Measurements from ENCODE around the gene LSAMP.

Gene LSAMP

DNA sequence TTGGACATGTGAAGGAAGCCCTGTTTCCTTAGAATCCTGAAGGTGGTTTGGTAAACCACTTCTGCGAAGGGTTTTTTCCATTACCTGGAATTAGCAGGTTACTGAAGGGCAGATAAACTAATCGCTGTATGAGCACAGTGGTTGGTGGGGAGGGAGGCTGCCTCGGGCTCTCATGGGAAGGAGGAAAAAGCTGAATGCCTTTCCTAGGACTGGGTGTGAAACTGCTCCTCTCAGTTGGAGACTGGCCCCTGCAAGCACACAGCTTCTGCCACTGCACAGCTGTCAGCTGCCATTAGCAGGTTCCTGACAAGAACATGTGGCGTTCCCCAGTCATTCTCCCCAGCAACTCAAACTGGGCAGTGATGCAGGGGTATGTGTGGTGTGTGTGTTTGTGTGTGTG is 445.7 kb downstream of the LSAMP start:
- DNase-seq: no peak

DNA sequence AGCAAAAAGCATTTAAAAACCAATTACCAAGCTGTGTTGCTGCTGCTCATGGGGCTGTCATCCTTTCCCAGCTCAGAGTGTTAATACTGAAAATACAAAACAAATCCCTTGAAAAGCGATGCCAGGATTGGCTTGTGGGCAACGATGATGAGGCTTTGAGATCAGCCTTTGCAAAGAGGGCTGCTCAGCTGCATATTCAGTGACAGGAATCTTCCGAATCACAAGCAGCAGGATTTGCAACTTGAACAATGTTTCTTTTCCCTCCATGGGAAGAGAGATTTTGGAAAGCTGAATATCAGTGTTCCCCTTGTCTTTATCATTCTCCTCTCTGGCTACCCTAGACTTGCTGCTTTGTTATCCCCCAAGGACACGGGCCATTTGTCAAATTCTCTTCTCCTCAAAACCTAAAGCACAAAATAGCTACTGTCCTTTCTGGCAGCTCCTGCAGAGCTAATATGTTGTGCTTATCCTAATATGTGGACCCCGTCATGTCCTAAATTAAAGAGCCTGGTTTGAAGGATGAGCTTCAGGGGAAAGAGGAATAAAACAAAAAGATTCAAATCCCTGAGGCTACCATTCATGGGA is 446.2 kb downstream of the LSAMP start:
- DNase-seq: no peak

DNA sequence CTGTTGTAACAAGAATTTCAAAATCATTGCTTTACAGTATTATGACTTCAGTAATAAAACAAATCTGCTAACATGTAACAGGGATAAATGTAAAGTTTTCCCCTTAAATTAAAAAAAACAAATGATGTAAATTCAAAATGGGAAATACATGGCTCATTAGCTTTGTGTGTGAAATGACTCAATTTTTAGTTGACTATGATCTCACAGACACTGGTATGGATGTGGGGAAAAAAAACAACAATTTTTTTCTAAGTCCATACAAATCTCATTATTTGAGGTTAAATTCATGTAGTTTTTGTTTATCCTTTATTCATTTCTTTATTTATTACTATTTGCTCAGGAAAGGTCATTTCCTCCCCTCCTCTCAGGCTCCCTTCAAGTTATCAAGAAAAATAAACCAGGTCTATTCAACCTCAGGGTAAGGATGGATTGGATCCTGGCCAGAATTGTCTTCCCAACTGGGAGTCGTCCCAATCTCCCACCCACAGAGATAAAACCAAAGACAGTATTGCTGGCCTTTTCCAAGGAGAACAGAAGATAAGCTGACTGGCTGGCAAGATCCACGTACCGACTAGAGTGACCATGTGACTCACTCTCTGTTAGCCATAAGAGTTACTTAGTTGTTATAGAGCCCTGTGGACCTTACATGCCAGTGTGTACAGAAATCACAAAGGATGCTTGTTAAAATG is 448.7 kb downstream of the LSAMP start:
- no peak for DNase-seq

DNA sequence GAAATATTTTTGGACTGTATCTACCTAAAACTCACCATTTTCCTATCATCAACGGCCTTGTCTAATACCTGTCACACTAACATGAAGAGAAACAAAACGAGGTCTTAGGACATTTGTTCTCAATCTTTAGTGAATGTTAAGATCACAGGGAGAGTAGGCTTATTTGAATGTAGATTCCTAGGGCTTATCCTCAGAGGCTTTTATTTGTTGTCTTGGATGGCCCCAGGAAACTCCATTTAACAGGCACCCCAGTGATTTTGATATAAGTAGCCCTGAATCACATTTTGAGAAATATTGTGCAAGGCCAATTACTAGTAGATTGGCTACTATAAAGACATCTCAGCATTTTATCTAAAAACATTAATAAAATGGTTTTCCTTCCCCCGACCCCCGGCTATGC is 454.6 kb downstream of the LSAMP start:
- DNase-seq: no peak

DNA sequence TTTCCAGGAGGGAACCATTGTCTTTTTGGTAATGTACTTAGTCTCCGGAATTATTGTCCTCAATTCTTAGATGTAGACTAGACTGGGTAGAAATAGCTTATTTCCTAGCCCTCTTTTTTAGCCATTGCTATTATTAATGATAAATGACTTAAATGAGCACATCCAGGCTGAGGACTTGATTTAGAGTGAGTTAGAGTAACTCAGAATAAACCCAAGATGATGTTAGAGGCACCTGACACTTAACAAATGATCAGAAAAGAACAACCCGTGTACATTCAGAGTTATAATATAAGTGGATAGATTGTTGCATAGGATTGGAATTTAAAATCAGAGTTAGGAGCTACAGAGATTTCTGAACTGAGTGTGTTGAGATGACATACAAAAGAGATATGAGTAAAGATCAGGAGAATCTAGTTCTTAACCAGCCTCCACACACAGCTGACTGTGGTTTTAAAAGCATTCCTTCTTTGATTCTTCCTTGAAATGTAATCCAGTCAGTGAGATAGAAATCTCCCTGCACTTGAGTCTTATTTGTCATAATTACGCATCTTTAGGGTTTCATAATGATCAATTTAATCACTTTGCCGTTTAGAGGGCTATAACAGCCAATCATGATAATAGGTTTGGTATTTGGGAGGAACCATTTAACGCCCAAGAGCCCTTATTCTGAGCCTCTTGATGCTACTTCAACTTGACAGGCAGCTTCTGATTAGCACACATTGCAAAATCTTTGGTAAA is 455.4 kb downstream of the LSAMP start:
- DNase-seq: no peak

DNA sequence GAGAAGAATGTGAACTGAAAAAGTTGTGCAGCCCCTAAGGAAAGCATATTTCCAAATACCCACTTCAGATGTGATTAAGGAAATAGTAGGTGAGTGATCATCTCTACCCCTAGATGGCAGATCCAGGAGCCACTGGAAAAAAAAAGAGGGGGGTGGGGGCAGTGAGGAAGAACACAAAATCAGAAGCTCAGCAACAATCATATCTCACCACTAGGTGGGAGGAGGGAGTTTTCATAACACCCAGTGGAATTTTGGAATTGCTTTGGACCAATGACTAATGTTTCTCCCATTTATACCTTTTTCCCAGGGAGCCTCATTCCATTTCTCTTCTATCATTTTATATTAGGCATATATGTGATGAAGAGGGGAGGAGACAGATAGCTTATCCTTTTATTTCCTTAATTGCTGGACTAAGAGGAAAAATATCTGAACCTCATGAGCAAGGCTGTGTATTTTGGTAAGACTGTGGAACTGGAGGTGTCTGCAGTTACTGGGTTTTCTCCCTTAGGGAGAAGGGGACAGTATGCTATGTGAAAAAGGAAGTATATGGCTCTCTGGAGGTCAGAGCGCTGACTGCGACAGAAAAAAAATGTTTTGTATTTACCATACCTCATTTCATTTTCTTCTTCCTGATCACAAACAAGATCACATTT is 458.6 kb downstream of the LSAMP start:
- DNase-seq: no peak

DNA sequence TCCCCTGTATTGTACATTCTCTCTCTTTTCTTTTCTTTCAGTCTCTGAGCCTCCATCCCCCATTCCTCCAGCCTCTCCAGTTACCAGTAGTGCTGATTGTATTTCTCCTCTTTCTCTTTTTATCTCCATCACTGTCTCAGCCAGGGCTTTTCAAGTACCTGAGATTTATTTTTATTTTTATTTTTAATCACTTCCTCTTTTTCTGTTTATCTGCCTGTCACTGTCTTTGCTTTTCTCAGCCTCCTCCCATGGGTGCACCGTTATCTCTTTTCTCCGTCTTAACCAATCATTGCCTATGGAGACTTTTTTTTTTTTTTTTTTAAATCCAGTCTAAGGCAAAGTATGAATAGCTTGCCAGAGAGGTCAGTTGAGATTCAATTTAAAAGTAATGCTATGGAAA is 462.7 kb downstream of the LSAMP start:
- no peak for DNase-seq

DNA sequence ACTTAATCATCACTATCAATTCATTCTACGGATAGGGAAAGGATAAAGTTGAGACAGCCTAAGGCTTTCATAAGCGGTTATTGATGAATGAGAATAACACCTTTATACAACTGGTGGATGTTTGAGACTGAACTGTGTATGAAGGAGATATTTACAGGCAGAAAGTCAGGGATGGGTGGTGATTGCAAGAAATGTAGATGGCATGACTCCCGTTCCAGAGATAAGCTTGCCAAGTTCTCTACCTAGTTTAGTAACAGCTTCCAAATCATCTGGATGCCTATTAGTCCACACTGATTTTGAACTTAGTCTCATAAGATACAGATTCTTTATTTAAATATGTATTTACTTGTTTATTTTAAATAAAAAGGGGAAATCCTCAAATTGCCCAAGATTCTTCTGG is 463.2 kb downstream of the LSAMP start:
- DNase-seq: no peak

DNA sequence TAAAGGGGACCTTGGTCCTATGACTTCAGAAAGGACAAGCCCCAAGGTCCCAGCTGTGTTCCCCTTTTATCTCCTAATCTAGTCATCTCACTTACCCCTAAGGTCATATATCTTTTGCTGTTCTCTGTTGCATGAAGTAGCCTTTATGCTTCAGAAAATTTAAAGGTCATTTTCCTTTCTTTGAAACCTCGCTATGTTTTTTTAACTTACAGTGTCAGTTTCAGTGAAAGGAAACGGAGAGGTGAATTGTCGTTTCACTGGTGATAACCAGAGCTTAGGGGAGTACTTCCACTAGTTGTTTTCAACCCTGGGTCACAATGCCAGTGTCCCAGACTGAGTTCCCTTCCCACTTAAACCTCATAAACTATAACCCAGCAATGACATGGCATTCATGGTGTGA is 464.6 kb downstream of the LSAMP start:
- no peak for DNase-seq

DNA sequence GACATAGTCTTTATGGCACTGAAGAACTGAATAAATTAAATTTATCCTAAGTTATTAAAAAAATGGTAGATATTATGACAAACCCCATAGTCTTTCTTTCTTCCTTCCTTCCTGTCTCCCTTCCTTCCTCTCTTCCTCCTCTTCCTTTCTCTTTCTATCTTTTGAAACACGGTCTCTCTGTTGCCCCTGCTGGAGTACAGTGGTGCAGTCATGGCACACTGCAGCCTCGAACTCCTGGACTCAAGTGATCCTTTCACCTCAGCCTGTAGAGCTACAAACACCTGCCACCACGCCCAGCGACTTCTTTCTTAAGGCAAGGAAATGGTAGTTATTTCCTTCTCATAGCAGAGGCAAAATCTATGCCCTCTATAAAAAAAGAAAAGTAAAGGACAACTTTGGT is 467.4 kb downstream of the LSAMP start:
- no peak for DNase-seq

DNA sequence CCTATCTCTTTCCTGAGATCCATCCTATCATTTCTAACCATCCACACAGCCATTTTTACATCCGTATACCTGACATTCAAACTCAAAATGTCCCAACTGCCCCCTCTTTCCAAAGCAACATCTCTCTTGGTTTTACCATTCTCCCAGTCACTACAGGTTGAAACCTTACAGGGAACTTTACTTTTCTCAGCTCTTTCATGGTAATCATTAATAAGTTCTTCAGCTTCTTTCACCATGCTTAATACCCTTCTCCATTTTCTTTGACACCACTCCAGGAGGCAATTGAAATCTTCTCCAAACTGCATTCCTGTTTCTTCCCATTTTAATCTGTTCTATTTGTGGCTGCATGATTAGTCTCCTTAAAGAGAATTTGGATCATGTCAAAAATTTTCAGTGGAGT is 469.5 kb downstream of the LSAMP start:
- DNase-seq: no peak

DNA sequence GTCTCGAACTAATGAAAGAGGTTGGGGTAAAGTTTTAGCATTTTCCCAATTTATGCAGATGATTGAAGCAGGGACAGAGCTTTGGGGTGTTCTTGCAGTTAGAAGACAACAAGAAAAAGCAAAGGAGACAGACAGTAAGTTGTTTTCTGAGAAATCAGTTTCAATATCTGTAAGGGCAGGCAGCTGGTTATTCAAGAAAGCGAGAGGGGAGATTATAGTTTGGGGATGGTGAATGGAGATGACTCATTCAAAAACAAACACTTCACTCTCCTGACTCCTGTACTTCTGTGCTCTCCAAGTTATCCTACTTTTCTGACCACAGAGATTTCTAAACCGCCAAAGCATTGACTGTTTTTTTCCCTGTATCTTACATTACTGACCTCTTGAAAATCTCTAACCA is 469.9 kb downstream of the LSAMP start:
- no peak for DNase-seq

DNA sequence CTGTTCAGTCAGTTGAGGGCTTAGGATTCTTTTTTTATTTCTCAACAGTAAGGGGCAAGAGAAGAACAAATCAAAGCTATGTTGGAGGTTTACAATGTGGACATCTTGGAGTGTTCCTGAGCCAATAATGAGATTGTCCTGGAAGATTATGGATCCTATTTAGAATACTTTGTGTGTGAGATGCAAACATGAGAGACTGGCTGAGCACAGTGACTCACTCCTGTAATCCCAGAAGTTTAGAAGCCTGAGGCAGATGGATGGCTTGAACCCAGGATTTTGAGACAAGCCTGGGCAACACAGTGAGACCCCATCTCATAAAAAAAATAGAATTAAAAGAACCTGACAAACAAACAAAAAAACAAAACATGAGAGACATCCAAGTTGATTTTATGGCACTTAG is 470.3 kb downstream of the LSAMP start:
- DNase-seq: no peak

DNA sequence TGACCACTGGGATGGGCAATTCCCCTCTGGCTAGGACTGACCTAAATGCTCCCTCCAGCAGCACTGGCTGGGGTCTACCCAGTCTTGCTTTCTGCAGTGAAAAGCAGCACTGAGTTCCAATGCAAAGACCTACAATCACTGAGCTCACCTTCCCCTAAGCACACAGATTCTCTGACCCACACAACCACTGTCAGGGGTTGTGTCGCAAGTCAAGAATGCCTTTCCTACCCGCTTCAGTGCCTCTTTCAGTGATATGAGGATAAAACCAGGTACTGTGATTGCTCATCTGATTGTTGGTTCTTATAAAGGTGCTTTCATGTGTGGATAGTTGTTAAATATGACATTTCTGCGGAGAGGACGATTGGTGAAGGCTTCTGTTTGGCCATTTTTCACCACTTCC is 476.4 kb downstream of the LSAMP start:
- DNase-seq: no peak

DNA sequence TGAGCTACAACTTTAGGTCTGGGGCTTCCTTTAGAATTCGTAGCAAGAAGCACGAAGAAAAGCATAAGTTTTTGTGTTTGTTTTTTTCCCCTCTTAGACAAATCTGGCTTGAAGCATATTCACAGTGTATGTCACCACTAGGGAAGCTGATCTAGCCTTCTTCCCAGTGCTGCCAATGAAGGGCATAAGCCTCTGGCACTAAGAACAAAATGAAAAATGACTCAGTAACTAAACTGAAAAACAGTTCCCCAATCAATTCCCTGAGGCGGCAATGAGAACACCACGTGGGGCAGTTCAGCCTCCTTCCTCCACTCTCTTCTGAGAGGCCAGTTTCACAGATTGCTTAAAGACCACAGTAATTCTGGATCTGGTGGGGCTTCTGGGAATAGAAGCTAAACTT is 483.9 kb downstream of the LSAMP start:
- DNase-seq: no peak

DNA sequence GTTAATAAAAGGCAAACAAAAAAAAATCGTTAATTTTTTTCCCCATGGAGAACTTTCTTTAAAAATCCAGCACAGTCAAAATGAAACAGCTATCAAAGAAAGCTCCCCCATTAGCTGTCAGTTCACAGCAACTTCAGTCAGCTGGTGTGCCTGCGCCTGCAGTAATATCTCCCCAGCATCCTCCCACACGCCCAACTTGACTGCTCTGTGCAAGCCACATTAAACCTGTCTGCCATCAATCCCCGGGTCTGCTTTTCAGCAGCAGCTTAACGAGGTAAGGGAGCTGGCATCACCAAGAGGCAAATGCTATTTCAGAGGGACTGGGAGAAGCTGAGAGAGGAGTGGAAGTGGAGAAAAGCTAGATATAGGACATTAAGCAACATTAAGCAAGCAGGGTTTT is 484.5 kb downstream of the LSAMP start:
- DNase-seq: no peak

DNA sequence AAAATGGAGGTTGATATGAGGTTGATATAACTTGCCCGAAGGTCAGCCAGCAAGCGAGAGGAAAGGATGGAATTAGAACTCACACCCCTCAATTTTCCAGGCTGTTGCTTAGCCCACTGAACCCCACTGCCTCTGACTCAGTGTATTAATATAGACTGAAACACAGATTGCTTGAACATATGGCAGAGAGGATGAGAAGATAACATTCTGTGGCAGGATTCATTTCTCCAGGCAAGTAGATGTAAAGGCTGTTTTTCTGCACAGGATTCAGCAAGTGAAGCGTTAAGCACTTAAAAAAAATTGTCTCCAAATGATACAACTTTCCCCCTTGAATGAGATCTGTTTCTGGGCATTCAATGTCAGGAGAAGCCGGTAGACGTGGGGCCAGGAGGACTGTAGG is 486.8 kb downstream of the LSAMP start:
- no peak for DNase-seq

DNA sequence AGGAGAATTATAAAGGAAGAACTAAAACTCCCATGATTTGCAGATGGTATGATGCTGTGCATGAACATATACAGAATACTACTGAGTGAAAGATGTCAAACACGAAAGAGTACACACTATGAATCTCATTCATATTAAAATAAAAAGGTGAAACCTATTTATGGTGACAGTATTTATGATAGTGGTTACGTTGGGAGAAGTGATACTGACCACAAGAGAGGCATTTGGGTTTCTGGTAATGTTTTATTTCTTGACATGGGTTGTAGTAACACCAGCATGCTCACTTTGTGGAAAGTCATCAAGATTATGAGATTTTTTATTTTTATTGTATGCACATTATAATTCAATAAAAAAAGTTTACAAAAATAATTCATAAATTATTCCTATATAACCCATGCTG is 498.0 kb downstream of the LSAMP start:
- DNase-seq: no peak

DNA sequence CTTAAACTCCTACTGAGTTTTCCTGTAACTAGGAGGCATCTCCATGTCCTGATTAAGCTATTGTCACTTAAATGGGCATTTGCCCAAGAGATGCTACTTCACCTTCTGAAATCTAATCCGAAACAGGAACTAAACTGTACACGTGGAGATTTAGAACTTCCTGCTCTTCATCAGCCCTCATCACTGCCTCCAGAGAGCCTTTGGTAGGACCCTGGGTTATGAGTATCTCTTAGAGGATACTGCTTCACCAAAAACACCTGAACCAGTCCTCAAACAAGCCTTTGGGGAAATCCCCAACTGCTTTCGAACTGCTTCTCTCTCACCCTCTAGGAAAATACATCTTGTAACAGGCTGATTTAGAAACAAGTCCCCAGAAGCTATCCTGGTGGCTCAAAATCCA is 501.7 kb downstream of the LSAMP start:
- DNase-seq: no peak

DNA sequence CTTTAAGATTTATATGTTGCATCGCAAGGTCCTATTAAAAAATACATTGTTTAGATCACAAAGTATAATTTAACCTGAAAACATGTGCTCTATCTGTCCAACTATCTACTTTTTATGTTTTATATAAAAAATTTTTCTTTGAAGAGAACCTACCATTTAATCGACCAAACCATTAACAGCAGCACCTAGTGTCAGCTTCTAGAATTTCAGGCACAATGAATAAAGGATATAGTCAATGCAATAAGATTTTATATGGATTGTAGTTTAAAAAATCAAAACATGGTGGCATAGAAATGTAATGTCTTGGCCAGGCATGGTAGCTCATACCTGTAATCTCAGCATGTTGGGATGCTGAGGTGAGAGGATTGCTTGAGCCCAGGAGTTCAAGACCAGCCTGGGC is 508.2 kb downstream of the LSAMP start:
- no peak for DNase-seq

DNA sequence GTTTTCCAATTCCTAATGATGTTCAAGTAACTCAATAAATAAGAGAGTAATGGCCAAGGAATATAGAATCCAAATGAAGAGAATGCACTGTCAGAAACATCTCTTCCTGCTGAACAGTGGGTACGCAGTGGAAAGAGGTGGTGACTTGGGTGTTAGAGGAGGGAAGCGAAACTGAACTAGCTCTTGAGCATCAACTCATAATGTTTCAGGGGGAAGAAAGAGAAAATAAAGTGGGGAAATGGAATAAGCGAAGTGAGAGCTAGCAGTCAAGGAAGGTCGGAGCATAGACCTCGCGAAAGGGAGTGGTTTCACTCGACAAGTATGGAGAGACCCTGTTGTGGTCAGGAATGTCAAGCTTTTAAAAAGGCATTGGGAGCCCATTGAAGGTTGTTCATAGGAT is 512.5 kb downstream of the LSAMP start:
- no peak for DNase-seq

DNA sequence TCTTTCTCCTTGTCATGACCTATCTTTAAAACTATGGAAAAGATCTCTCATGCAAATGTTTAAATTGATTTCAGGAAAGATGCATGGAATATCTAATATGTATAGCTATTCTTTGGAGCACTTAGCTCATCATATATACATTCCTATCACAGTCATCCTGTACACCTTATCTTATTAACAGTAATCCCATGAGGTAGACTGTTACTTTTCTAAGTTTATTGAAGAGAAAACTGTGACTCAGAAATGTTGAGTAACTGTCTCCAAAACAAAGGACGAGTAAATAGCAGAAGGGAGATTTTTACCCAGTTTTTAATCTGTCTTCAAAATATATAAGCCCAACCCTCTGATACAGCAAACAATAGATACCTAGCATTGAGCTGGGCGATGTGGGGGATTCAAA is 513.7 kb downstream of the LSAMP start:
- no peak for DNase-seq

DNA sequence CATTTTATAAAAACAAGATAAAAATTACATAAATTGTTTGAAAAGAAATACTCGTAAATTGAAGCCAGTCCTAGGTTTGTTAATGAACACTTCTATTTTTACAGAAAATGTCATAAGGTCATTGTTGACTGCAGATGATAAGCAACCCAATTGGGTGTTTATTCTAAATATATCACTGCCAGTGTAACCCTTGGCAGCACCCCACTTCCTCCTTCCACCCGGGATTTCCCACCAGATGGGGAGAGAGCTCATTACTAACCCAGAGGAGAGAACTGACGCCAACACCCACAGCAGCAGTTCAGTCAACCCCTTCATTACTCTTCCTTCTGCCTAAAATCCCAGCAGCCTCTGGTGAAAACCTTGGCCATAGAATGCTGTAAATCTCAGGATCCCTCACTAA is 514.4 kb downstream of the LSAMP start:
- no peak for DNase-seq

DNA sequence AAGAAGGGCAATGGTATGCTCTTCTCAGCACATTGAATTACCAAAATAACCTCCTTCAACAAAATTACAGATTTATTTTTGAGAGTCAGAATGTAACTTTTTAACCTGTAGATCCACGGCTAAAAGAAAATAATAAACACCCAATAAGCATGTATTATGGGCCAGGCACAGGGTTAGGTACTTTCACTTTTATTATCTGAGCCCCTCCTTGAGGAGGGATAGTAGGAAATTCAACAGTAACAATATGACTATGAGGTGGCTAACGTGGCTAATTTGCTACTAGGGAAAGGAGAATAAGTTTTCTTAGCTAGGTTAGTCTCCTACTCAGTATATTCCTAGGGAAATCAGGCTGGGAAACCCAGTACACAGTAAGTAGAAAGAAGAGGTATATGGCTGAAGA is 515.1 kb downstream of the LSAMP start:
- no peak for DNase-seq

All from activated naive CD4-positive, alpha-beta T cell treated with anti-CD3 and anti-CD28 coated beads, Interleukin-2, amount 50 U/mL, for 16 hours (primary cell).